NOMO-1 treated with dmso at 0.1 percent for 144 hours (cell line): ENCODE measurements around the gene ADK.
"Not testable (repeated sequence)": the region's sequence is repeated elsewhere in the genome, so short reads cannot be mapped to it uniquely, and the experiment has no call there.

Experiments
- DNase-seq: peaks from one replicate; lab custom pipeline; 2025; ENCODE audit not compliant: unreplicated experiment; lab: John Stamatoyannopoulos, UW

The ADK gene

GRCh38 chr10:74418285-74418872 is 267.4 kb downstream of the ADK start:
- DNase-seq: no peak

DNA sequence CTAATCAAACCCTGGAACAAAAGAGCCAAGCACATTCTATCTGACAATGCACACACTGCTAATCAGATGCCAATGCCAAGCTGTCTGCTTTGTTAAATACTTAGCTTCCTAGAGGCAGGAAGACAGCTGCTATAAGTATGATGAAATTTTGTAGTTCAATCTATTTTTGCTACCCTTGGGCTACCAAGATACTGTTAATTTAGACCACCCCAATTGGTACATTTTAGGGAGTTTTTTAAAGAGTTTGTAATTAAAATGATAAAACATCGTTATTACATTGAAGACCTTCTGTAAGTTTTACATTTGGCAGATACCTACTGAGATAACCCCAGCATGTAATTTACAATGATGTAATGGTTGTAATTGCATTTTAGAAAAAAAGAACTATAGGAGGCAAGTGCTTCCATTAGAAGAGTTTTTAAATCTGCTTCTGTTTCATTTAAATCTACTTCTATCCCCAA is 268.5 kb downstream of the ADK start:
- DNase-seq: no peak

DNA sequence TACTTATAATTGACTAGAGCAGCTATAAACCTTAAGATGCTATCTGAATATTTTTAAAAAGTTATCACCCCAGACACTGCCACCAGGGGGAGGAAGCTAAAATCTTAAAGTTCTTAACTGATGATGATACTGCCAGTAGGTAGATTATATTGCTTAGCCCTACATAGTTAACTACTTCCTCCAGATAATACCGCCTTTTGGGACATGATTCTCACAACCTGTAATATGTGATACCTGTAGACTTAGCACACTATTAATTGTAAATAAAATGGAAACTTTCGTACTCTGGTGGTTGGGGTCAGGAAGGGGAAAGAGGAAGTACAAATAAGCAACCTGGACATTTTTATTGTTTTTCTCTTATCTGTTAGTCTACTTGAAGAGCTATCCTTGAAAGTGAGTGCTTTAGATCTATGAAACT is 268.9 kb downstream of the ADK start:
- DNase-seq: no peak

GRCh38 chr10:74424565-74424964 is 273.5 kb downstream of the ADK start:
- DNase-seq: no peak

- DNase-seq: no peak
These were observed 274.5 kb downstream of the ADK start for GRCh38 chr10:74425456-74426001.

DNA sequence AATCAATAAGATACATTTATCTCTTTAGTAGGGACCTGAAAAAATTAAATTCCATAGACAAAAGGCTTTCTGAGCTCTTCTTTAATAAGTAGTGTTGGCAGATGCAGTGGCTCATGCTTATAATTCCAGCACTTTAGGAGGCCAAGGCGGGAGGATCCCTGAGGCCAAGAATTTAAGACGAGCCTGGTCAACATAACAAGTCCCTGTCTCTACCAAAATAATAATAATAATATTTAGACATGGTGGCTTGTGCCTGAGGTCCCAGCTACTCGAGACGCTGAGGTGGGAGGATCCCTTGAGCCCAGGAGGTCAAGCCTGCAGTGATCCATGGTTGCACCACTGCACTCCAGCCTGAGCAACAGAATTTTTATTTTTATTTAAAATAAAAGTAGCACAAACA is 280.8 kb downstream of the ADK start:
- no peak for DNase-seq

DNA sequence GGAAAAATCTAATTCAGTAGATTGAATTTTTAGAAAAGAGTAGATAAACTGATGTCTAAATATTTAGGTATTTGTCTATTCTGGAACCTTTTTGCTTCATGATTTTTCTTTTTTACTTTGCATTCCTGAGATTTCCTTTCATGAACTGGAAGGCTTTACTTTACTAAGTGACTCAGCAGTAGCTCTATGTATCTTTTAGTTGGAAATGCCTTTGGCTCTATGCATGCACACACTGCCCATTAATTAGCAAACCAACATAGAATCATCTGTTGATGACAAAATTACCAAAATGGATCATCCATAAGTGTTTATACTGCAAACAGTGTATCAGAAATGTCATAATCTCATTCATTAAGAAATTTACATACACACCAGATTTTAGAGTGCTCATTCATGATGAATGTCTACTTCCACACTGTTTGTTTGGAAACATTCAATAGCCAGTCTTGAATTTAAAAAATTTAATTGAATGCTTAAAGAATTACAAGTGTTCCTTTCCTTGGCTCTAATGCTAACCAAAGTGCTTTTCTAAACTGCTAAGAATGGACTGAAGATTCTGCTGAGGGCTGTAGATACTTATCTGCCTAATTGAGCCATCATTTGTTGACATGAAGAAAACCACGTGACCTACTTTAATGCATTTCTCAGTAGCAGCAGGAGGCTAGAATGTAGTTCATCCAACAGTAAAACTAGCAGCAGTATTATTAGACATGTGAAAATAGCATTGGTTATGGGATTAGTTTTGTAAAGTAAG is 282.0 kb downstream of the ADK start:
- no peak for DNase-seq

DNA sequence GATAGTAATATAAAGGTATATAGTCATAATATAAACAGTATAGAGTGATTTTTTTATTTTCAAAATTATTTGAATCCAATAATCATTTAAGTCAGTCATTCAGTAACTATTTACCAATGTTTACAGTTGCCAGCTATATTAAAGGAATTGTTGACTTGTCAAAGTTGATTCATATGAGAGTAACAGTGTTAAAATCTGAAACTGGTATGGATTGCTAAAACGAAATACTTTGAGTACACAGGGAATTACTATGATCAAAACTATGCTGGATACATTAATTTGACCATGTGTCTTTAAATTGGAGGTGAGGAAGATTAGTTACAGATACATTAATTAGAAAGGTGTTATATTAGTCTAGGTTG is 282.6 kb downstream of the ADK start:
- DNase-seq: no peak

- DNase-seq: no peak
These were observed 283.0 kb downstream of the ADK start for GRCh38 chr10:74433993-74434392.

DNA sequence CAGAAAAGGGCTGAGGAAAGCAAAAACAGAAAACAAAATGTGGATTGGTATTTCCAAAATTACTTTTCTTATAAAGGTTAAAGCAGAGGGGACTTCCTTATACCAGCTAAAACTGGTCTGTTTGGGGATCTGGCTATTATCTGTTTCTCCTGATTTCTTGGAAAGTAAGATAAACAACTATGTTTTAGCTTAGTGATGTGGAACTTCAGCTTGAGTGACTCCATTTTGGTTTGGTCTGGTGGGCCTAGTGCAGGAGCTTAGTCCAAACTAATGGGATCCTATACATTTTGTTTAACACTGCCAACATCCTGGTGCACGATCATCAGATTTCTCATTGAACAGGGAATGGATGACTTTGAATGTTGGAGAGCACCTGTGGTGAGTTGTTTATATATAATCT is 283.5 kb downstream of the ADK start:
- DNase-seq: no peak

DNA sequence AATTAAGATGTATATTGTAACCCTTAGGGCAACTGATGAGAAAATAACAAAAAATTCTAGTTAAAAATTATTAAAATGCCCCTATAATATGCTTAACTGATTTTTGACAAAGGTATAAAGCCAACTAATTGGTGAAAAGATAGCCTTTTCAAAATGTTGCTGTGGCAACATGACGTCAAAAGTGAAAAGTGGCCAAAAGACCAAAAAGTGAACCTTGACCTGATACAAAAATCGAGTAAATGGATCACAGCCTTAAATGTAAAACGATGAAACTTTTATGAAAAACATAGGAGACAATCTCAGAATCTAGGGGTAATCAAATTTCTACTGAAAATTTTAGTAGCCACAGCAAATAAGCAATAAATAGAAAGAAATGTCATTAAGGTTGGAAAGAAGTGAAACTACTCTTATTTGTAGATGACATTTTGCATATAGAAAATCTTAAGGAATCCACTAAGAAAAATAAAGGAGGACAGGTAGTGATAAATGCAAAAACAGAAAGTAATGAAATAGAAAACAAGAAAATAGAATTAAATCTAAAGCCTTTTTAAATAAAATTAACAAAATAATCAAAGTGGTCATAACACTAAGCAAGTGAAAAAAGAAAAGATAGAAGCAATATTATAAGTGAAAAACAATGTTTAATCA is 285.6 kb downstream of the ADK start:
- no peak for DNase-seq

DNA sequence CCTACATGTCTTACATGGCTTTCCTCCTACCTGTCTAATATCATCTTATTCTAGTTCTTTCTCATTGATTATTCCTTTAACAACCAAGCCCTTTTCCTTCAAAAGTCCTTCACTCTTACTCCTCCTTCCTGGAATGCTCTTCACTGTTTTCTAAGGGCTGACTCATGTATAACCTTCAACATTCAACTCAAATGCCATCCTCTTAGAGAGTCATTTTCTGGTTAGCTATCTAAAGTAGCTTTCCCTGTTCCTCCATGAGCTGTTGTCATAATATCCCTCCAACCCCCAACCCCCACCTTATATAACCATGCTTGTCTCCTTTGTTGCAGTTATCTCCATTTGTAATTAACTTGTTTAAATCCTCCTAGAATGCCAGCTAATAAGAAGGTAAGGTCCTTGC is 286.8 kb downstream of the ADK start:
- DNase-seq: no peak

DNA sequence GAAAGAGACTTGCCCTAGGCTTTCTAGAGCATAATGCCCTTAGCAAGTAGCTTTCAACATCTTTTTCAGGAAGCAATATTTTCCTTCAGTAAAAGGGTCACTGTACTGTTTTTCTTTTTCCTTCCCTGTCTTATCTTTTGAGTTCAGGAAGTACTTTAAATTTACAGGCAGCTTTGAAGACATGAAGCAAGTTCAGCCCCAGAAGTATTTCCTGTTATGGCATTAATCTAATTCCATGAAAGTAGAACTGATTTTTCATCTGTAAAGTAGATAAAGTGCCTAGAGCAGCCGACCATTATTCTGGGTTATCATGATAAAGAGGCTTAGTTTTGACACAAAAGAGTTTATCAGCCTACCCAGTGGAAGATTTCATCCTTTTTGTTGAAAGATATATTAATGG is 288.2 kb downstream of the ADK start:
- no peak for DNase-seq

DNA sequence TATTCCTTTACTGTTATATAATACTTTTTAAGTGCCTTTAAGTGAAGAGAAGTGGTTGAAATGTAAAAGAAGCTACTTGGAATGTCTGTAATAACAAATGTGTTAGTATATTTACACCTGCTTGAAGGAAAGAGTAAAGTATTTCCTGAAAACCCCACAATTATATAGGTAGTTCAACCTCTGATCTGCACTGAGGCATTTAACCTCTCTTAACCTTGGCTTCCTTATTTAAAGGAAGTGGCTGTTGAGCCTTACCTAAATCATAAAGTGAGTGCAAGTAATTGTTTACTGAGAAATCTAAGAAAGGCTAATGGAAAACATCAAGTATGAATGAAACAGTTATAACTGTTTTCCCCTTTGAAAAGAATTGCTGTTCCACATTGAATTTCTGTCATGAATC is 294.5 kb downstream of the ADK start:
- no peak for DNase-seq

DNA sequence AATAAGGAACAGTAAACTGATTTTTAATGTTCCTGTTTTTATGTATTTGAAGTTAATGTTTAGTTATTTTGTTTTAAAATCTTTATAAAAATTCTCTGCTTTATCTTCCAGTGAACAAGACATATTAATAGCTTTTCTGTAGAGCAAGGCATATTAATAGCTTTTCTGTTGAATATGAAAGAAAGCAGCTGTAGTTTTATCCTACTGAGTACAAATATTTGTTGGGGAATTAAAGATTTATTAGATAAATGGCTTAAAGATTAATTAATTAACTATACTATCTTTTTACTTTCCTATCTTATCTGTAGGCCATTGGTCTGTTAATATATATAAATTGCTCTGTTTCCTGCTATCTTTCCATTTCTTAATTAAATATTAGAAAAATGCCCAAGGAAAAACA is 299.6 kb downstream of the ADK start:
- DNase-seq: no peak

GRCh38 chr10:74451127-74451829 is 300.3 kb downstream of the ADK start:
- no peak for DNase-seq

GRCh38 chr10:74453169-74453568 is 302.1 kb downstream of the ADK start:
- DNase-seq: no peak

GRCh38 chr10:74457478-74457877 is 306.5 kb downstream of the ADK start:
- not testable (repeated sequence) for DNase-seq

- DNase-seq: no peak
These were observed 309.8 kb downstream of the ADK start for GRCh38 chr10:74460812-74461211.

DNA sequence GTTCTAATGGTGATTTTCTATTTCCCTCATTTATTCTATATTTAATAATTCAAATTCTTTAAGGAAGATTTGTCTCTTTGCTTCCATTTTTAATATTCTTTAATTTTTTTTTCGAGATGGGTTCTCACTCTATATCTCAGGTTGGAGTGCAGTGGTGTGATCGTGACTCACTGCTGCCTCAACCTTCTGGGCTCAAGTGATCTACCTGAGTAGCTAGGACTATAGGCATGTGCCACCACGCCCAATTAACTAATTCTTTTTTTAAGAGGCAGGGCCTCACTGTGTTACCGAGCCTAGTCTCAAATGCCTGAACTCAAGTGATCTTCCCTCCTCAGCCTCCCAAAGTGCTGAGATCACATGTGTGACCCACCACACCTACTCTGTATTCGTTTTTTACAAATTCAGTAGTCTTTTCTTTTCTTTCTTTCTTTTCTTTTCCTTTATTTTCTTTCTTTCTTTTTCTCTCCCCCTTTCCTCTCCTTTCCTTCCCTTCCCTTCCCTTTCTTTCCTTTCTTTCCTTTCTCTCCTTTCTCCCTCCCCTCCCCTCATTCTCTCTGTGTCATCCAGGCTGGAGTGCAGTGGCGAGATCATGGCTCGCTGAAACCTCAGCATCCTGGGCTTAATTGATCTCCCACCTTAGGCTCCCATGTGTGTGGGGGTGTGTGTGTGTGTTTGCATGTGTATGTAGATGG is 323.1 kb downstream of the ADK start:
- no peak for DNase-seq

GRCh38 chr10:74476162-74476706 is 325.2 kb downstream of the ADK start:
- not testable (repeated sequence) for DNase-seq
